ENCODE results near the gene PARP12. TPM values are rescaled to one million over a fixed set of nuclear protein-coding genes. Genes with fewer than 3 reads are reported as not detected.

The PARP12 gene
- total and polyA plus RNA-seq, 2 of the 13 experiments (the other 11 are each of a cell fraction or from before 2014, with no cell fraction given), result 15.5 to 35.2 TPM

DNA sequence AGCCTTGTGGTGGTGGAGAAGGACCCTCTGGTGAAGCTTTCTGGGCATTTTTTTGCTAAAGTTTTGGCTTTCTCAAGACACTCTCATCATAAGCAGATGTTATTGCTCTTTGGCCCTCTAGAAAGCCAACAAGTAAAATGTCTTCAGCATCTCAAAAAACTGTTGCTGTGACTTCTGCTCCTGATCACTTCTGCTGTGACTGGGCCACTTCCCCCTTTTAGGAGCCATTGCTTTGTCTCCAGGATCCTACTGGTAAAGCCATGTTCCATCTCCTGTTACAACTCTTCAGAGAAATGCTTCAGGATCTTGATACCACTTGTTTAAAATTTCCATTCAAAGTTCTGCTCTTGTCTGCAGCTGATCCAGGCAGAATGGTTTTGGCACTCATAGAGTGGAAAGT lies 10.9 kb downstream of the PARP12 start (continued):
- TF ChIP-seq, protein P1, sequence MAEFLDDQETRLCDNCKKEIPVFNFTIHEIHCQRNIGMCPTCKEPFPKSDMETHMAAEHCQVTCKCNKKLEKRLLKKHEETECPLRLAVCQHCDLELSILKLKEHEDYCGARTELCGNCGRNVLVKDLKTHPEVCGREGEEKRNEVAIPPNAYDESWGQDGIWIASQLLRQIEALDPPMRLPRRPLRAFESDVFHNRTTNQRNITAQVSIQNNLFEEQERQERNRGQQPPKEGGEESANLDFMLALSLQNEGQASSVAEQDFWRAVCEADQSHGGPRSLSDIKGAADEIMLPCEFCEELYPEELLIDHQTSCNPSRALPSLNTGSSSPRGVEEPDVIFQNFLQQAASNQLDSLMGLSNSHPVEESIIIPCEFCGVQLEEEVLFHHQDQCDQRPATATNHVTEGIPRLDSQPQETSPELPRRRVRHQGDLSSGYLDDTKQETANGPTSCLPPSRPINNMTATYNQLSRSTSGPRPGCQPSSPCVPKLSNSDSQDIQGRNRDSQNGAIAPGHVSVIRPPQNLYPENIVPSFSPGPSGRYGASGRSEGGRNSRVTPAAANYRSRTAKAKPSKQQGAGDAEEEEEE (CRISPR knock-in tag; IDR thresholded peaks at IDR 0.05; ENCODE audit: borderline replicate concordance), result no peak
- TF ChIP-seq, protein P2, sequence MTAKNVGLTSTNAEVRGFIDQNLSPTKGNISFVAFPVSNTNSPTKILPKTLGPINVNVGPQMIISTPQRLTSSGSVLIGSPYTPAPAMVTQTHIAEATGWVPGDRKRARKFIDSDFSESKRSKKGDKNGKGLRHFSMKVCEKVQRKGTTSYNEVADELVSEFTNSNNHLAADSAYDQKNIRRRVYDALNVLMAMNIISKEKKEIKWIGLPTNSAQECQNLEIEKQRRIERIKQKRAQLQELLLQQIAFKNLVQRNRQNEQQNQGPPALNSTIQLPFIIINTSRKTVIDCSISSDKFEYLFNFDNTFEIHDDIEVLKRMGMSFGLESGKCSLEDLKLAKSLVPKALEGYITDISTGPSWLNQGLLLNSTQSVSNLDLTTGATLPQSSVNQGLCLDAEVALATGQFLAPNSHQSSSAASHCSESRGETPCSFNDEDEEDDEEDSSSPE (CRISPR knock-in tag; IDR thresholded peaks at IDR 0.05), result no peak
- no peak for TF ChIP-seq SIN3A (IDR thresholded peaks at IDR 0.05; ENCODE audit: borderline replicate concordance, low read depth, low read length)
- no peak for TF ChIP-seq NFYC (CRISPR knock-in tag; IDR thresholded peaks at IDR 0.05)
- TF ChIP-seq ZNF619 (CRISPR knock-in tag; IDR thresholded peaks at IDR 0.05), result no peak
- no peak for TF ChIP-seq ZNF558 (CRISPR knock-in tag; IDR thresholded peaks at IDR 0.05; ENCODE audit: borderline replicate concordance)
- TF ChIP-seq, protein P3, sequence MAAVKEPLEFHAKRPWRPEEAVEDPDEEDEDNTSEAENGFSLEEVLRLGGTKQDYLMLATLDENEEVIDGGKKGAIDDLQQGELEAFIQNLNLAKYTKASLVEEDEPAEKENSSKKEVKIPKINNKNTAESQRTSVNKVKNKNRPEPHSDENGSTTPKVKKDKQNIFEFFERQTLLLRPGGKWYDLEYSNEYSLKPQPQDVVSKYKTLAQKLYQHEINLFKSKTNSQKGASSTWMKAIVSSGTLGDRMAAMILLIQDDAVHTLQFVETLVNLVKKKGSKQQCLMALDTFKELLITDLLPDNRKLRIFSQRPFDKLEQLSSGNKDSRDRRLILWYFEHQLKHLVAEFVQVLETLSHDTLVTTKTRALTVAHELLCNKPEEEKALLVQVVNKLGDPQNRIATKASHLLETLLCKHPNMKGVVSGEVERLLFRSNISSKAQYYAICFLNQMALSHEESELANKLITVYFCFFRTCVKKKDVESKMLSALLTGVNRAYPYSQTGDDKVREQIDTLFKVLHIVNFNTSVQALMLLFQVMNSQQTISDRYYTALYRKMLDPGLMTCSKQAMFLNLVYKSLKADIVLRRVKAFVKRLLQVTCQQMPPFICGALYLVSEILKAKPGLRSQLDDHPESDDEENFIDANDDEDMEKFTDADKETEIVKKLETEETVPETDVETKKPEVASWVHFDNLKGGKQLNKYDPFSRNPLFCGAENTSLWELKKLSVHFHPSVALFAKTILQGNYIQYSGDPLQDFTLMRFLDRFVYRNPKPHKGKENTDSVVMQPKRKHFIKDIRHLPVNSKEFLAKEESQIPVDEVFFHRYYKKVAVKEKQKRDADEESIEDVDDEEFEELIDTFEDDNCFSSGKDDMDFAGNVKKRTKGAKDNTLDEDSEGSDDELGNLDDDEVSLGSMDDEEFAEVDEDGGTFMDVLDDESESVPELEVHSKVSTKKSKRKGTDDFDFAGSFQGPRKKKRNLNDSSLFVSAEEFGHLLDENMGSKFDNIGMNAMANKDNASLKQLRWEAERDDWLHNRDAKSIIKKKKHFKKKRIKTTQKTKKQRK (IDR thresholded peaks at IDR 0.05; ENCODE audit: low read length), result no peak
- TF ChIP-seq TBL1XR1 (IDR thresholded peaks at IDR 0.05; ENCODE audit: borderline replicate concordance, low read length, partially characterized antibody), result no peak
- no peak for TF ChIP-seq ISL2 (CRISPR knock-in tag; IDR thresholded peaks at IDR 0.05)
- no peak for TF ChIP-seq IRF2 (CRISPR knock-in tag; IDR thresholded peaks at IDR 0.05)
- TF ChIP-seq KDM4B (CRISPR knock-in tag; IDR thresholded peaks at IDR 0.05), result no peak
- TF ChIP-seq NCOA2 (CRISPR knock-in tag; IDR thresholded peaks at IDR 0.05), result no peak
- TF ChIP-seq ZNF44 (CRISPR knock-in tag; IDR thresholded peaks at IDR 0.05), result no peak
- TF ChIP-seq SP140L (CRISPR knock-in tag; IDR thresholded peaks at IDR 0.05; ENCODE audit: borderline replicate concordance), result no peak
- TF ChIP-seq REXO4 (CRISPR knock-in tag; IDR thresholded peaks at IDR 0.05; ENCODE audit: borderline replicate concordance), result no peak
